HFF-Myc (cell line): ENCODE results near the gene TEX38.

ENCODE experiments used
- DNase-seq: peaks from one replicate; pipeline ENCODE4 v3.0.0-alpha.2; 2011; ENCODE audit warnings: low read depth; ENCODE audit errors: extremely low read depth
- H3K4me3 ChIP-seq: replicated peaks from 2 replicates; pipeline ENCODE4 v1.5.1; 2011; ENCODE audit warnings: low read depth, mild to moderate bottlenecking, control low read depth, low read length
- TF ChIP-seq, protein P1 (sequence below): IDR thresholded peaks from 2 replicates; pipeline ENCODE4 v1.5.1; 2012; ENCODE audit warnings: mild to moderate bottlenecking, low read depth, low read length, control low read depth; ENCODE audit errors: missing control alignments

TEX38 gene

DNA sequence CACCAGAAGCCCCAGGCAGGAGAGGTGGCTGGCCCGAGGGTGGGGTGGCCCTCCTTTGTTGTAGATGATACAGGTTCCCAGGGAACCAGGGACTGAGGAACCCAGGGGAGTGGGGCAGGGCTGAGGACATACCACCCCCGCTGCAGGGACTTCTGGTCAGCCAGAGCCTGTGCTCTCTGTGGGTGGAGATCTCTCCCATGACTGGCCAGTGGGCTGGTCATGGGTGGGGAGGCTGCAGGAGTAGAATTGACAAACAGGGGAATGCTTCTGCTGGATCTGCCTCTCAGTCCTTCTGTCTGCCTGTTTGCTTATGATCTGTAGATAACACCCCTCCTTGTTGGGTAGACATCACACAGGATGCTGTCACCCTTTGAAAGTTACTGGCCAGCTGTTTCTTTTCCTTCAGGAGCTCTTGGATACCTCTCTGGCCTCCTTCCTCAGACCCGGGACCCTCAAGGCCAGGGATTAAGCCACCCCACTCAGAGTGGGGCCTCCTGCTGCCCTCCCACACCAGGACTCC, 50.1 kb downstream of the TEX38 start:
- H3K4me3 ChIP-seq = no peak overlapping the region
- no peak for DNase-seq
- TF ChIP-seq, protein P1, sequence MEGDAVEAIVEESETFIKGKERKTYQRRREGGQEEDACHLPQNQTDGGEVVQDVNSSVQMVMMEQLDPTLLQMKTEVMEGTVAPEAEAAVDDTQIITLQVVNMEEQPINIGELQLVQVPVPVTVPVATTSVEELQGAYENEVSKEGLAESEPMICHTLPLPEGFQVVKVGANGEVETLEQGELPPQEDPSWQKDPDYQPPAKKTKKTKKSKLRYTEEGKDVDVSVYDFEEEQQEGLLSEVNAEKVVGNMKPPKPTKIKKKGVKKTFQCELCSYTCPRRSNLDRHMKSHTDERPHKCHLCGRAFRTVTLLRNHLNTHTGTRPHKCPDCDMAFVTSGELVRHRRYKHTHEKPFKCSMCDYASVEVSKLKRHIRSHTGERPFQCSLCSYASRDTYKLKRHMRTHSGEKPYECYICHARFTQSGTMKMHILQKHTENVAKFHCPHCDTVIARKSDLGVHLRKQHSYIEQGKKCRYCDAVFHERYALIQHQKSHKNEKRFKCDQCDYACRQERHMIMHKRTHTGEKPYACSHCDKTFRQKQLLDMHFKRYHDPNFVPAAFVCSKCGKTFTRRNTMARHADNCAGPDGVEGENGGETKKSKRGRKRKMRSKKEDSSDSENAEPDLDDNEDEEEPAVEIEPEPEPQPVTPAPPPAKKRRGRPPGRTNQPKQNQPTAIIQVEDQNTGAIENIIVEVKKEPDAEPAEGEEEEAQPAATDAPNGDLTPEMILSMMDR = no peak
